Loucy (cell line): ENCODE results near the gene GRIN2A.

Source experiments
- H2AFZ ChIP-seq: fragments of 200-600 bp; sonication (generic); 2 replicates; pipeline ENCODE4 v1.6.0; 2016; ENCODE audit warnings: antibody characterized with exemption, mild to moderate bottlenecking, low read length, moderate library complexity
- H3F3A ChIP-seq: fragments of 200-600 bp; 2 replicates; pipeline ENCODE4 v1.6.0; 2016; ENCODE audit warnings: antibody characterized with exemption, low read depth, mild to moderate bottlenecking
- H3K27me3 ChIP-seq: fragments of 200-600 bp; sonication (generic); 2 replicates; pipeline ENCODE4 v1.6.1; 2014; ENCODE audit warnings: low read length, mild to moderate bottlenecking; ENCODE audit not compliant: insufficient read depth, poor library complexity, severe bottlenecking
- H3K36me3 ChIP-seq: fragments of 200-600 bp; sonication (generic); 2 replicates; pipeline ENCODE4 v1.6.1; 2016; ENCODE audit warnings: low read length; ENCODE audit not compliant: insufficient read depth
- H3K4me1 ChIP-seq: fragments of 200-600 bp; sonication (generic); 2 replicates; pipeline ENCODE4 v1.5.1; 2014; ENCODE audit warnings: low read length, mild to moderate bottlenecking; ENCODE audit not compliant: insufficient read depth, poor library complexity, severe bottlenecking
- H3K4me2 ChIP-seq: fragments of 200-600 bp; sonication (generic); 2 replicates; pipeline ENCODE4 v1.6.0; 2014; ENCODE audit warnings: antibody characterized with exemption, low read length, low read depth, mild to moderate bottlenecking; ENCODE audit not compliant: poor library complexity, severe bottlenecking
- H3K4me3 ChIP-seq: fragments of 200-600 bp; sonication (generic); 2 replicates; pipeline ENCODE4 v1.5.1; 2014; ENCODE audit warnings: low read length, mild to moderate bottlenecking, mixed read lengths; ENCODE audit not compliant: poor library complexity, severe bottlenecking
- H3K79me2 ChIP-seq: fragments of 200-600 bp; sonication (generic); 2 replicates; pipeline ENCODE4 v1.6.1; 2014; ENCODE audit warnings: low read length; ENCODE audit not compliant: insufficient read depth
- H3K9ac ChIP-seq: fragments of 200-600 bp; sonication (generic); 2 replicates; pipeline ENCODE4 v1.6.0; 2014; ENCODE audit warnings: mild to moderate bottlenecking, low read depth, low read length, moderate library complexity; ENCODE audit not compliant: poor library complexity, severe bottlenecking
- H3K9me2 ChIP-seq: fragments of 200-600 bp; sonication (generic); replicated peaks from 2 replicates; pipeline ENCODE4 v1.6.1; 2016; ENCODE audit warnings: low read depth, low read length, mixed read lengths
- H3K9me3 ChIP-seq: fragments of 200-600 bp; sonication (generic); 2 replicates; pipeline ENCODE4 v1.6.1; 2014; ENCODE audit warnings: mild to moderate bottlenecking, antibody characterized with exemption, low read length, low read depth; ENCODE audit not compliant: insufficient read depth
- H4K20me1 ChIP-seq: fragments of 200-600 bp; sonication (generic); 2 replicates; pipeline ENCODE4 v1.6.0; 2014; ENCODE audit warnings: antibody characterized with exemption, low read length, mild to moderate bottlenecking; ENCODE audit not compliant: insufficient read depth, poor library complexity, severe bottlenecking
- EZH2phosphoT487 ChIP-seq: fragments of 200-600 bp; IDR thresholded peaks from 2 replicates; pipeline ENCODE4 v1.6.1; 2018; ENCODE audit warnings: antibody characterized with exemption, mild to moderate bottlenecking, moderate library complexity, borderline replicate concordance
- TF ChIP-seq, protein P1 (sequence below): fragments of 200-600 bp; sonication (generic); conservative IDR thresholded peaks from 2 replicates; pipeline ENCODE4 v1.5.1; 2014; ENCODE audit warnings: mild to moderate bottlenecking, antibody characterized with exemption, low read length

Gene GRIN2A

DNA sequence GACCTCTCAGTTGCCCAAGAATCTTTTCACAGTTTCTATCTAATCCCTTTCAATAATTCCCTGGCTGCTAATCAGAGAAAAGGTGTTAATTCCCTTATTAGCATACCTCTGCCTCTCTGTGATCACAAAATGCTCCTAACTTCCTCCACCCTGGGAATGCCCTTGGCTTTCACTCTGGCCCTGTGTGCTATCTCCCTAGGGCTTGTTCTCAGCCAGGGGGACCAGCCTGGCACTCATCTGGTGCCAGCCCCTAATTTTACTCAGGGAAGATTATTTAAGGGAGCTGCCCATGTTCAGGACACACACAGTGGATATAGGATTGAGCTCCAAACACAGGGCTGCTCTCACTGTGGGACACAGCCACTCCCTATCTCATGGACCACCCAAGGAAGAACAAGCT, 225.2 kb downstream of the GRIN2A start:
- Histone ChIP-seq H3K27me3 (no peaks in the 10 kb centered on the region), H4K20me1 (no peaks in the 10 kb centered on the region), H3K36me3 (no peaks in the 10 kb centered on the region), H3K4me1 (no peaks in the 10 kb centered on the region), H3F3A (no peaks in the 10 kb centered on the region), H3K9ac (no peak overlapping the region), H2AFZ (no peak overlapping the region), H3K4me2 (no peak overlapping the region), H3K9me3 (no peaks in the 10 kb centered on the region), H3K9me2 (no peaks in the 10 kb centered on the region), H3K4me3 (no peak overlapping the region), H3K79me2 (no peaks in the 10 kb centered on the region)
- TF ChIP-seq EZH2phosphoT487, result no peak
- TF ChIP-seq, protein P1, sequence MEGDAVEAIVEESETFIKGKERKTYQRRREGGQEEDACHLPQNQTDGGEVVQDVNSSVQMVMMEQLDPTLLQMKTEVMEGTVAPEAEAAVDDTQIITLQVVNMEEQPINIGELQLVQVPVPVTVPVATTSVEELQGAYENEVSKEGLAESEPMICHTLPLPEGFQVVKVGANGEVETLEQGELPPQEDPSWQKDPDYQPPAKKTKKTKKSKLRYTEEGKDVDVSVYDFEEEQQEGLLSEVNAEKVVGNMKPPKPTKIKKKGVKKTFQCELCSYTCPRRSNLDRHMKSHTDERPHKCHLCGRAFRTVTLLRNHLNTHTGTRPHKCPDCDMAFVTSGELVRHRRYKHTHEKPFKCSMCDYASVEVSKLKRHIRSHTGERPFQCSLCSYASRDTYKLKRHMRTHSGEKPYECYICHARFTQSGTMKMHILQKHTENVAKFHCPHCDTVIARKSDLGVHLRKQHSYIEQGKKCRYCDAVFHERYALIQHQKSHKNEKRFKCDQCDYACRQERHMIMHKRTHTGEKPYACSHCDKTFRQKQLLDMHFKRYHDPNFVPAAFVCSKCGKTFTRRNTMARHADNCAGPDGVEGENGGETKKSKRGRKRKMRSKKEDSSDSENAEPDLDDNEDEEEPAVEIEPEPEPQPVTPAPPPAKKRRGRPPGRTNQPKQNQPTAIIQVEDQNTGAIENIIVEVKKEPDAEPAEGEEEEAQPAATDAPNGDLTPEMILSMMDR, result no peak

DNA sequence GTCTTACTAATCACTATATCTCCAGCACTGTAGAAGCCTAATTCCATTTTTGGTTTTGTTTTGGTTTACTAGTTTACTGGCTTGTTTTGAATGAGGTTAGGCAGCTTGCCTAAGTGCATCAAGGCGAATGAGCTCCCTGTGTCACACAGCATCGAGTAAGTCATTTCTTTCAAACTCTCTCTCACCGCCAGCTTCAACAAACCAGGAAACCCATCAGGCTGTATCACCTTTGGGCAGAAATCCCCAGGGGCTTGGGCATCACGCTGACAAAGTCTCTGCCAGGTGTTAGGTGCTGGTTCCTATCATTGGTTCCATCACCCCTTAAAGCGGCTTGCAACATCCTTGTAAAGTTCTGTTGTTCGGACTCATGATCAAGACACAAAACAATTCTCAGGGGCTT, 226.6 kb downstream of the GRIN2A start:
- no peaks in the 10 kb centered on the region for H3K27me3 ChIP-seq
- H2AFZ ChIP-seq, result no peak overlapping the region
- H3K36me3 ChIP-seq, result no peaks in the 10 kb centered on the region
- no peak overlapping the region for H3K9ac ChIP-seq
- no peaks in the 10 kb centered on the region for H3K9me2 ChIP-seq
- H3K9me3 ChIP-seq, result no peaks in the 10 kb centered on the region
- H3K4me1 ChIP-seq, result no peaks in the 10 kb centered on the region
- H3K79me2 ChIP-seq, result no peaks in the 10 kb centered on the region
- no peaks in the 10 kb centered on the region for H3F3A ChIP-seq
- TF ChIP-seq, protein P1, result no peak
- TF ChIP-seq EZH2phosphoT487, result no peak
- H3K4me3 ChIP-seq, result no peak overlapping the region
- no peak overlapping the region for H3K4me2 ChIP-seq
- H4K20me1 ChIP-seq, result no peaks in the 10 kb centered on the region

DNA sequence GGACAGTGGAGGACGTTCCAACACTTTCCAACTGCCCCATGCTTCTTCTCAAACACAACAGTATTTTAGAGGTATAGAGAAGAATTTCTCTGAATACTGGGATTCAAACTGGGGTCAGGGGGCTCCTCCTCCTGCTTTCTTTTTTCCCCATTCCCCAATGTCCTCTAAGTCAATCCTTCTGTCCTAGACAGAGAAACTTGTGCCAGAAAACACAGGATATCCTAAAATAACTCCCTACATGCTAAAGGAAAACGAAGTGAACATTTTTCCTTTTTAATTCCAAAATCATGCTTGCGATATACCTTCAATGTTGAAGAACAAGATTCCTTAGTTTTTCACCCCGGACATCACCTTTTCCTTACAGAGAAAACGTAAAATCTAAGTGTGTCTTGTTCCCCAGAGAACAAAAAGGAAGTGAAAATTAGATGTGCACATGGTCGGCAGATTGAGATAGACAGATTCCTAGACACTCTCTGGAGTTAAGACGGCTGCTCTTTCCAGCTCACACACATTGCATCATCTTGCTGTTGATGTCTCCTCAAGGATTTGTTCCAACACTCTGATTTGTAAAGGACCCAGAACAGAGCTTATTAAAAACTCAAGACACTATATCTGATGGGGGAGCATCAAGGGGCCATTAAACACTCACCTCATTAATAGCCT, 228.2 kb downstream of the GRIN2A start:
- H3F3A ChIP-seq, result no peaks in the 10 kb centered on the region
- H3K4me2 ChIP-seq, result no peak overlapping the region
- H3K36me3 ChIP-seq, result no peaks in the 10 kb centered on the region
- no peaks in the 10 kb centered on the region for H4K20me1 ChIP-seq
- H3K9me3 ChIP-seq, result no peaks in the 10 kb centered on the region
- no peak overlapping the region for H3K4me3 ChIP-seq
- no peak for TF ChIP-seq EZH2phosphoT487
- H3K9ac ChIP-seq, result no peak overlapping the region
- no peaks in the 10 kb centered on the region for H3K9me2 ChIP-seq
- no peak overlapping the region for H2AFZ ChIP-seq
- H3K79me2 ChIP-seq, result no peaks in the 10 kb centered on the region
- H3K4me1 ChIP-seq, result no peaks in the 10 kb centered on the region
- H3K27me3 ChIP-seq, result no peaks in the 10 kb centered on the region

DNA sequence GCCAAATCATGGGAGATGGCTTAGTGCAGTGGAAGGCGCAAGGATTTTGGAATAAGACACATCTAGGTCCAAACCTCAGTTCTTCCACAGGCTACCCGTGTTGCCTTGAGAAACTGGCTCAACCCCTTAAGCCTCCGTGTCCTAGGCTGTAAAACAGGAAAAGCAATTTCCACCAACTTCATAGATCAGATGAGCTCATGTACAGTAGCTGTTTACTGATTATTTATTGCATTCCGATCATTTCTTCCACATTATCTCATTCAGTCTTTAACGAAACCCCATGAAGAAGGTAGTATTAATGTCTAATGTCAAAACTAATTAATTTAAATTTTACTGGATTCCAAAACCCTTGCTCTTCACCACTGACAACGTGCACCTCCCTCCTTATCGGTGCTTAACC, 231.6 kb downstream of the GRIN2A start:
- Histone ChIP-seq H3K9me2 (no peaks in the 10 kb centered on the region), H3K4me2 (no peak overlapping the region), H3K27me3 (no peaks in the 10 kb centered on the region), H2AFZ (no peak overlapping the region), H3K4me3 (no peak overlapping the region), H4K20me1 (no peaks in the 10 kb centered on the region), H3K9me3 (no peaks in the 10 kb centered on the region), H3K36me3 (no peaks in the 10 kb centered on the region), H3F3A (no peaks in the 10 kb centered on the region), H3K79me2 (no peaks in the 10 kb centered on the region), H3K9ac (no peak overlapping the region), H3K4me1 (no peaks in the 10 kb centered on the region)
- TF ChIP-seq, protein P1, result no peak
